HG03139 (cell line): ENCODE measurements around the gene KLHL18.
"Not testable (repeated sequence)": the region's sequence is repeated elsewhere in the genome, so short reads cannot be mapped to it uniquely, and the experiment has no call there.

Experiments used
- ATAC-seq: cut with Tn5 transposase; IDR thresholded peaks from one replicate; pipeline ENCODE4 v1.9.1; 2021; ENCODE audit not compliant: unreplicated experiment

KLHL18 gene

DNA sequence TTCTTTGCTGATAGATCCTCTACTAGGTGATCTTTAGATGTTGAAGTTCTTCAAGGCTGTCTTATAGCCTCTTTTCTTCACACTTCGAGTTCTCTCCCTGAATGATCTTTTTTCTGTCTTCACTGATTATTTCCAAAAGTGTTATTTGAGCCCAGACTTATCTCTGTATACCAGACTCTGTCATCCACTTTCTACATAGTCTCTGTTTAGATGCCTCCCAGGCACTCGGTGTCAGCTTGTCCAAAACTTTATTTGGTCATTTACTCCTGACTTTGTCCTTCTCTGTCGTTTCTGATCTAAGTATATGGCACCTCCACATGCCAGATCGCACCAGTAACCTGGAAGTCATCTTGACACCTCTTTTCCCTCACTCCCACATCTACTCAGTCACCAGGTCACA is 27.6 kb downstream of the KLHL18 start:
- ATAC-seq = no peak

DNA sequence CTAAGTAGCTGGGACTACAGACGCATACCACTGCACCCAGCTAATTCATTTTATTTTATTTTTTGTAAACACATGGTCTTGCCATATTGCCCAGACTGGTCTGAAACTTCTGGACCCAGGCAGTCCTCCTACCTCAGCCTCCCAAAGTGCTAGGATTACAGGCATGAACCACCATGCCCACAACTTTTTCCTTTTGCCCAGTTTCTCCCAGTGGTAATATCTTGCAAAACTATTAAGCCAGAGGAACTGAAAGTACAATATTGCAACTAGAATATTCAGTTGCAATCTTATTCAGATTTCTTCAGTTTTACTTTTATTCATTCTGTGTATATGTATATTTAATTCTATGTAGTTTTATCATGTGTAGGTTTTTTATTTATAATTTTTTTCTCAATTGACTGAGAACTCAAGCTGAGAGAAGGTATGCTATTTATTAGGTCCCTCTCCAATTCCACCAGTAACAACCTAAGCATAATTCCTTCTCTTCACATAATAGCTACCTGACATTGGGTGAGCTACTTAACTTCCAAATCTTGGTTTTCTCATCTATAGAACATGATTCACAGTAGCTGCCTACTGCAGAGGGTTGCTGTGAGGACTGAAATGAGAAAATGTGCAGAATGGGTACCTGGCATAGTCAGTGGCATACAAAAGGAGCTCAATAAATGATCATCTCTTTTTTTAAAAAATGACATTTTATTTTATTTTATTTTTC is 30.8 kb downstream of the KLHL18 start:
- no peak for ATAC-seq

DNA sequence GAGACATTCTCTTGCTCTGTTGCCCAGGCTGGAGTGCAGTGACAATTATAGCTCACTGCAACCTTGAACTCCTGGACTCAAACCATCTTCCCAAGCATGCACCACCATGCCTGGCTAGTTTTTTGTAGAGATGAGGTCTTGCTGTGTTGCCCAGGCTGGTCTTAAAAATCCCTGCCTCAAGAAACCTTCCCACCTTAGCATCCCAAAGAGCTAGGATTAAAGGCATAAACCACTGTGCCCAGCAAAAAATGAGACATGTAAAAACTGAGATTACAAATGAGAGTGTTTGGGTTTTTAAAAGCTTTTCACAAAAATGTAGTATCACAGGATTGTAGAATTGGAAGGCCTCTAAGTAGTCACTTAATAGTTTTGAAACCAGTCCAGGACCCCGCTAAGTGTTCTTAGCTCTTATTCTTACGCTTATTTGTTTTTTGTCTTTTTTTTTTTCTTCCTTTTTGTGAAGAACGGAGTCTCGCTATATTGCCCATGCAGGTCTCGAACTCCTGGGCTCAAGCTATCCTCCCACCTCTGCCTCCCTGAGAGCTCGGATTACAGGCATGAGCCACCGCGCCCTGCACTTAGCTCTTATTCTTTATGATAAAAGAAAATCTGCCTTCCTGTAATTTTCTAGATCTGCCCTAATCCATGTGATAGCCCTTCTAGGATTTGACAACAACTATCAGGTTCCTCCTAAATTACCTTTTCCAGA is 31.5 kb downstream of the KLHL18 start:
- no peak for ATAC-seq

DNA sequence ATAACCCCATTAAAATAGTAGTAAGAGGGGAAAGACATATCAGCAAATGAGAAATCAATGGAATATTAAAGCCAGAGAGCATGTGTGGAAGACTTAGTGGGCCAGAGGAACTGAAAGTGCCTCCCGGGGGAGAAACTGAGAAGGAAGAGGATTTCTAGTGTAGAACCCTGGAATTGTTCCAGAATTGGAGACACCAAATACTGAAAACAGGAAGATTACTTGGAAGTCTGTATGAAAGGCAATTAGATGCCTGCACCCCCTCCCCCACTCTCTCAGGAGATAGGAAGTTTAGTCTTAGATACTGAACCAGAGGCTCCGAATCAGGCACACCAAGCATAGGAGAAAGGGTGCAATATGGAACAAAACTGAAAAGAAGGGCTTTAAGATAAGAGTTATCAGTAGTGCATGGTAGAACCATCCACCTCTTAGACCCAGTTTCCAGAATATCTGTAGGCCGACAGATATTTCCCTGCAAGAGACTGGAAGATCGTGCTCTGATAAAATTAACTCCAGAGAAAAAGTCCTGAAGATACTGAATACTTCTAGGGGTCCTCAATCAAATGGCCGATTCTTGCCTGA is 32.4 kb downstream of the KLHL18 start:
- ATAC-seq = no peak

DNA sequence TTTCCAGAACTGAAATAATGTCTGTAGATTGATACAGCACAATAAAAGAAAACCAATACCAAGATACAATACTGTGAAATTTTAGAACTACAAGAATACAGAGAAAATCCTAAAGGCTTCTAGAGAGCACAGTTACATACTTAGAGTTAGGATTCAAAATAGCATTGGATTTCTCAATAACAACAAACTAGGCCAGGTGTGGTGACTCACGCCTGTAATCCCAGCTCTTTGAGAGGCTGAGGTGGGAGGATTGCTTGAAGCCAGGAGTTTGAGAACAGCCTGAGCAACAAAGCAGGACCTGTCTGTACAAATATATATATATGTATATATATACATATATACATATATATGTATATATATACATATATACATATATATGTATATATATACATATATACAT is 33.4 kb downstream of the KLHL18 start:
- ATAC-seq = not testable (repeated sequence)

DNA sequence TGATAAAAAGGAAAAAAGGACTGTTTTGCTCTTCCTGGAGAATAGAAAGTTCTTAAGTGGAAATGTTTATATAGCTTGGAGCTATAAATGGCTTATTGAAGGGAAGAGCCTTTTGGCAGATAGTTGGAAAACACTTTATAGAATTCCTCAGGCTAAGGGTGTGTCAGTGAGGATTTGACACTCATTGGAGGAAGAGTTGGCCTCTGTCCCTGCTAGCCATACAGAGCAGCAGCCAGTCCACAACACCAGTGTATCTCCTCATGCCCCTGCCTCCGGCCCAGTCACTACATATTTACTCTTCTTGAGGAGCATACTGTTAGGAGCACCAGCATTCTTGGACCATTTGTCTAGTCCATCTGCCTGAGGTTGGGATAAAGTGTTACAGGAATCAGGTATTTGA is 36.2 kb downstream of the KLHL18 start:
- no peak for ATAC-seq

DNA sequence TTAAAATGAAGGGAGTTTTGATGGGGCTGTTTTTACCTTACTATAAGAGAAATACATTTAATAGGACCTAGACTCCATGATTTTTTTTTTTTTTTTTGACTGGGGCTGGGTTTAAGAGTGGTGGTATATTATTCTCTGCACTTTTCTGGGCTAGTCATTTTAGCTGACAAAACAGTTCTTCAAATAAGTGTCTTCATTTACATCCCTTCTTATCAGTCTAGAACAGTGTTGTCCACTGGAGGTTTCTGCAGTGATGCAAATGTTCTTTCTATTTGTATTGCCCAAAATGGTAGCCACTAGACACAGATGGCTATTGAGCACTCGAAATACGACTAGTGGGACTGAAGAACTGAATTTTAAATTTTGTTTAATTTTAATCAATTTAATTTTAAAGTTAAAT is 37.2 kb downstream of the KLHL18 start:
- ATAC-seq = no peak

DNA sequence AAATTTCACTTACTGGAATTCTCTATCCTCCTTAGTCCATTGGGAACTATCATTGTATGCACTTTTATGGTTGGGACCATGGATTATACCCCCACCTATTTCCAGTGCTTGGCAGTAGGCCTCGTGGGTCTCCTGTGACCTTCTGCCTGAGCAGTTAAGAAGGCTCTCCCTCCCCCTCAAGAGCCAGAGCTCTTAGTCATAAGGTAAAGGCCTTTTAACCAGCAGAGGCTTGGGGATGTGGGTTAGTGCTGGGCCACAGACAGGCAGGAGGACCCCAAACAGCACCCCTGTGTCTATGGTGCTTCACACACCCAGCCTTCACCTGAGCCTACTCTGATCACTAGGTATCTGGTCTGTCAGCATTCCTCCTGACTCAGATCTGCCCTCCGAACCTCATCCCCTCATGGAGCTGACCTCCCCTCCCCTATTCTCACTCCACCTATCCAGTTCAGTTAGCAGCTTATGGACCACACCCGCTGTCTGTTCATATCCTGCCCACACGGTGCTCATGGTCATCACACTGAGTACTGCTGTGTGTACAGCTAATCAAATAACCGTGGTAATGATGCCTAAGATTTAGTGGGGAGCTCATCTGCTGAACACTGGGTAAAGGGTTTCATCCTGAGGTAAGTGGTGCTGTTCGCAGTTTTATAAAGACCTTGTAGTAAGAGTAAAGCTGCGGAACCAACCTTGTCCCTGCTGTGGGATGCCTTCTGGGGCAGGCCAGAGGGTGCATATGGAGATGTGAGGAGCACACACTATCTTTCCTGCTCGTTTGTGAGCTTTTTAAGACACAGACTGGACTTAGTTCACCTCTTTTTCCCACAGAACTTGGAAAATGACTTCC is 40.9 kb downstream of the KLHL18 start:
- ATAC-seq = no peak

DNA sequence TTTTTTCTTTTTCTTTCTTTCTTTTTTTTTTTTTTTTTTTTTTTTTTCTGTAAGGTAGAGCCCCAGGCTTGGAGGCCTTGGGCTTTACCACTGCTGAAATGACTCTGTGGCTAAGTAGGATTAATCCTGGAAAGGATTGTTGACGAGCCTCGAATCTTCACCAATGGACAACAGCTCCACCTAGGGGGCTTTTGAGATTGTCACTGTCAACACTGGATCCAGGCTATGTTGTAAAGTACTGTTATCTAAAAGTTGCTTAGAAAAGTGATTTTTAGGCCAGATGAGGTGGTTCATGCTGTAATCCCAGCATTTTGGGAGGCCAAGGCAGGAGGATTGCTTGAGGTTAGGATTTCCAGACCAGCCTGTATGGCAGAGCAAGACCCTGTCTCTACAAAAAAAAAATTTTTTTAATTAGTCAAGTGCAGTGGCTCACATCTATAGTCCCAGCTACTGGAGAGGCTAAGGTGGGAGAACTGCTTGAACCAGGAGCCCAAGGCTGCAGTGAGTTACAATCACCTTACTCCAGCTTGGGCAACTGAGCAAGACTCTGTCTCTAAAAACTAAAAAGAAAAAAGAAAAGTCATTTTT is 41.6 kb downstream of the KLHL18 start:
- ATAC-seq = no peak

DNA sequence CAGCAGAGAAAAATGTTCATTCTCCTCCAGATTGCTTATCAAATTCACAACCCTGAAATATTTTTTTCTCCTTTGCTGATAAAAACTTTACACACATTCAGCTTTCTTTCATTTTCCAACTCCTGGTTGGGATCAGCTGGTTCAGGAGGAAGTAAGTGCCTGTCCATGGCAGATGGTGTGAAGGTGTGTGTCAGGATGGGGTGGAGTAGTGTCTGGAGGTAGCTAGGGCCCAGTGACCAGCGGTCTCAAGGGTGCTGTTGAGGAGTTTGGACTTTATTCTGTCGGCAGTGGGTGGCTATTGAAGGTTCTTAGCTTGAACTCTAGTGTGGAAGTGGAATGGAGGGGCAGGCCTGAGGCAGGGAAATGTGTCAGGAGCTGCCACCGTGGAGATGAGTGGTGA is 51.2 kb downstream of the KLHL18 start:
- no peak for ATAC-seq

DNA sequence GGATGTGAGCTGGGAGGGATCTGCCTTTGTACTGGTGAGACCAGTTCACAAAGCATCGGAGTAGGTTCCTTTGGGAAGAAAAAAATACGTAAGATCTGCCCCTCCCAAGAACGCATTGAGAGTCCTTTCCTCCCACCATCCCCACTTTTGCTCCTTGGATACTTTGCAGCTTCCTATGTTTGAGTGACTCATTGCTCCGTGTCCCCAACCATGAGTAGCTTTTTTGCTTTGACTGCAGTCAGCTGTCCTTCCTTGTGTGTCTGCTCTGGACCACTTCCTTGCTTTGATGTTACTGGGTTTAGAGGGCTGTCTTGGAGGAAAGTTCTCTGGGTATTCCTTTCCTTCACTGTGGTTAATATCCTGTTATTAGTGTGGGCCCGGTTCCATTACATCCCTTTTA is 54.9 kb downstream of the KLHL18 start:
- ATAC-seq = no peak

DNA sequence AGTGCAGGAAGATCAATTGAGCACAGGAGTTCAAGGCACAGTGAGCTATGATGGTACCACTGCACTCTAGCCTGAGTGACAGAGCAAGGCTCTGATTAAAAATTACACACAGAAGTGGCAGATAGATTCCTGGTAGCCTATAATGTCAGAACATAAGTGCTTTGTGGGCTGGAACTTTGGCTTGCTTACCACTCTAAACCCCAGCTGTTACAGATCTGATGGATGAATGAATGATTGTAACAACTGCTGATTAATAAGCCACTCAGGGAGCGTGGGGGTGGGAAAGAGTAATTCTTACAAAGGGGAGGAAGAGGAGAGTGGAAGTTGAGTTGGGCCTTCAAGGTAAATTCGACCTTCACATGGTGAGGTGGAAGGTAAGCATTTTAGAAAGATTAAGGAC is 57.2 kb downstream of the KLHL18 start:
- ATAC-seq = no peak

DNA sequence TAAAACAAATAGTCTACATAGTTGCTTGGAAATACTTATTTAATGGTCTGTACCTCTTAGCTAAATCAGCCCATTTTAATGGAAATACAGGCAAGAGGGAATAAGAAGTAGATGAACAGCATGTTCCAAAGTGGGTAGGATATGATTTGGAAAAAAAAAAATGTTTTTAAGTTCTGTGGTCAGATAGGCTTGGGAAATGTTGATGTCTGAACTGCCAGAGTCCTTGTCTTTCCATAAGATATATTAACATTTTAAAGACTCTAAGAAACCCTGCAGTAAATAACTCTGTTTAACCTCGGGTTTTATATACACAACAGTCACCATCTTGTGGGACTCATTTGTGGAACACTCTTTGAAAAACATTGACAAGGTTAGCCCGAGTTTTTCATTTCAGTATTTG is 58.1 kb downstream of the KLHL18 start:
- no peak for ATAC-seq

DNA sequence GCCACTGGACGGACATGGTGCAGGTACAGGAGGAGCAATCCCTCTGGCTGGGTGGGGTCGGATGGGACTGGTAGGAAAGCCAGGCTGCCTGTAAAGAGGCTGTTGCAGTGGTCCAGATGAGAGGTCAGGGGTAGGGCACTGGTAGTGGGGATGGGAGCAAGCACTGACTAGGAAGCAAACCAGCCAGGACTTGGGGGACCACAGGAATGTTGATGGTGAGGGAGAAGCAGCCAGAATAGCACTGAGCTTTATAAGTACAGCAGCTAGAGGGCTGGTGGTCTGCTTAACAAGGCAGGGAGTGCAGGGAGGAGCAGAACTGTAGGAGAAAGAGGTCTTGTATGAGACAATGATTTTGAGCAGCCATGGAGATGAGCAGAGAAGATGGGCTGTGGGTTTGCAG is 59.4 kb downstream of the KLHL18 start:
- no peak for ATAC-seq

DNA sequence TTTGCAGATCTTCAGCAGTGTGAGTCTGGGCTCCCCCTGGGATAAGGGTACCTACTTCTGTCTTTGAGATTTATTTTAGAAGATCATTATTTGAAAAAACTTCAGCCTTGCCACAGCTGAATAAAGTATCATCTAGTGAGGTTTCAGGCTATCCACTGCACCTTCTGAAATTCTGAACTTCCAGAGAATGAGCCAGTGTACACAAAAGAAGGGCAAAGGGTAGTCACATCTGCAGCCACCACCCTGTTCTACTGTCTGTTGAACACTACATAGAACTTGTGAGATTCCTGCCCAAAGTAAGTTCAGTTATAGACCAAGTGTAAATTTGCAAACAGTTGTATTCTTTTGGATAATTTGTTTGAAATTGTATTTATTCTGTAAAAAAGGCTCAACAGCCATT is 60.1 kb downstream of the KLHL18 start:
- no peak for ATAC-seq

DNA sequence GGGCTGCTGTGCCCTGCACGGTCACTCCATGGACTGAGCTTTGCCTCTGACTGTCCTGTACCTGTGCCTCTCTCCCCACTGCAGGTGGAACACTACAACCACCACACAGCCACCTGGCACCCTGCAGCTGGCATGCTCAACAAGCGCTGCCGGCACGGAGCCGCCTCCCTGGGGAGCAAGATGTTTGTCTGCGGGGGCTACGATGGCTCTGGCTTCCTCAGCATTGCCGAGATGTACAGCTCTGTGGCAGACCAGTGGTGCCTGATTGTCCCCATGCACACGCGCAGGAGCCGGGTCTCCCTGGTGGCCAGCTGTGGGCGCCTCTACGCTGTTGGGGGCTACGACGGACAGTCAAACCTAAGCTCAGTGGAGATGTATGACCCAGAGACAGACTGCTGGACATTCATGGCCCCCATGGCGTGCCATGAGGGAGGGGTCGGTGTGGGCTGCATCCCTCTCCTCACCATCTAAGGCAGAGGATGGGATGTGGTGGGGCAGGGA is 60.8 kb downstream of the KLHL18 start:
- ATAC-seq = no peak

DNA sequence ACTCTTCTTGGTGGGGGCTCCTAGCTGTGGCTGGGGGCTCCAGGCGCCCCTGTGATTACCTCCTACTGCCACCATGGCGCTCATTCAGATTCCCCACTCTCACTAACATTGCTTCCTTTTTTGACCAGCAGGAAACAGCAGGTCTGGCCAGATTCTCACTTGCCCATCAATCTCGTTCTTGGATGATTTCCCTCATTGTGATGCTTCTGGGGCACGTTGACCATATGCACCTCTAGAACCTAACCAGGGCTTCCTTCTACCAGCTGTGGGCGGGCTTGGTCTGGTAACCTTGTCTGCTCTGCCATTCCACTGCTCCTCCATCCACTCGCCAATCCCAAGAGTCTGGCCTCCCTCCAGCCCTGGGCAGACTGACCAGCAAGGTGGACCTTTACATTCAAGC is 62.2 kb downstream of the KLHL18 start:
- no peak for ATAC-seq

DNA sequence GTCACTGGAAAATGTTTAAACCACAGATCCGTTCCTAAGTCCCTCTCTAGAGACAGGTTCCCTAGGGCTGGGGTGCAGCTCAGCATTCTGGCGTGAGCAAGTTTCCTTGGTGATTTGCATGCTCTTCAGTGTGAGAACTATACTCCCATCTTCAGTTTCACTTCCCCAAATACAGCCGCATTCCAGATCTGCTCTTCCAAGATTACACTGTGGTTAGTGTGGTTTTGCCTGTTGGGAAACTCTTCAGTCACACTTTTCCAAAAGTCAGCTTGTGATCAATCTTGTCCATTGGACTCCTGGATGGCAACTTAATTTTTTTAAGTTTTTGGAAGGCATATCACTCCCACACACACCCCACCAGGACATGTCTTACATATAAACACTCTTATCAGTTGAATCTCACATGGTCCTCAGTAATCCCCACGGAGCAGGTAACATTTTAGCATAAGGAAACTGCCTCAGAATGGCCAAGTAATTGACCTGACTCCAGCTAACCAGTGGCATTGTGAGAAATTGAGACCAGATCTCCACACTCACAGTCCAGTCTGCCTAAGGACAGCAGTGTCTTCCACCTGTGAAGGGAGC is 64.6 kb downstream of the KLHL18 start:
- peak; percentile 72 for ATAC-seq

DNA sequence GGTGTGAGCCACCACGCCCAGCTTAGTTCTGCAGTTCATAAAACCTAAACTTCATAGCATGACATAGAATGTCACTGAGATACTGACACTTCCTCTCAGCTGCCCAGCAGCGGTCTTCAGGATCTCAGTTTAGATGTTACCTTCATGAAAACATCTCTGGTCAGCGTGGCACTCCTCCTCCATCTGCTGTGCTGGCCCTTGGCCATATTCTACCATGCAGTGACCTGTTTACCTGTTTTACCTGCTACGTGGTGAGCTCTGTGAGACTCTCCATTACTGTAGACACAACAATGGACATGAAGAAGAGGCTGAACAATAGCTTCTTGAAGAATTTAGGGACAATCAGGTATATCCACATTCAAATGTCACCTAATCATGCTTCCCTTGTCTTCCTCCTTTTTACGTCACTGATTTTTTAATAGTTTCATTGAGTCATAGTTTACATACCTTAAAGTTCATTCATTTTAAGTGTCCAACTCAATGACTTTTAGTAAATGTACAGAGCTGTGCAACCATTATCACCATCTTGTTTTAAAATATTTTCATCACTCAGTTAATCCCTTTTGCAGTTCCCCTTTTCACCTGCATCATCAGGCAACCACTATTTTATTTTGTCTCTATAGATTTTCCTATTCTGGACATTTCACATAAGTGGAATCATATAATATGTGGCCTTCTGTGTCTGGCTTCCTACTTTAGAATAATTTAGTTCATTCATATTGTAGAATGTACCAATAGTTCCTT is 65.8 kb downstream of the KLHL18 start:
- no peak for ATAC-seq

DNA sequence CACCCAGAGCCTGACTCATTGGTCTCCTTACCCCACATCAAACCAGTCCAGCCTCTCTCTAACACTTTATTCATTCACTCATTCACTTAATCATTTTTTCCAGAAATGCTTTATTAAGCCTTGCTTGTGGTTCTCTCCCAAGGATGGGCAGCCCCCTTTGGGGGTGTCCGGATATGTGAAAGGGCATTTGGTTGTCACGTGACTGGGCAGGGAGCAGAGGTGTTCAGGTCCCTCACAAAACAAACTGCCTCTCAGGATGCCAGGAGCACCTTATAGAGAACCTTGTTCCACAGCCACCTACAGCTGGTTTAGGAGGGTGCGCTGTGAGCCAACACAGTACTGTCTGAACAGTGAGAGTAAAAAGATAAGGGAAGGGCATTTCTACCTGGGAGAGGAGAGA is 72.3 kb downstream of the KLHL18 start:
- ATAC-seq = no peak
